HL-60 (cell line): ENCODE results near the gene IMMP2L.

Experiments
- GABPA ChIP-seq: IDR thresholded peaks from 2 replicates; pipeline ENCODE4 v1.6.1; 2012; ENCODE audit warnings: low read depth
- POLR2AphosphoS5 ChIP-seq: IDR thresholded peaks from 2 replicates; pipeline ENCODE4 v1.6.1; 2012; ENCODE audit warnings: low read depth
- SPI1 ChIP-seq: IDR thresholded peaks from 2 replicates; pipeline ENCODE4 v1.6.1; 2012; ENCODE audit warnings: low read depth, mild to moderate bottlenecking, borderline replicate concordance
- TF ChIP-seq, protein P1 (sequence below): IDR thresholded peaks from one replicate; pipeline ENCODE4 v1.5.1; 2011; ENCODE audit warnings: low read length, control low read depth, inconsistent platforms; ENCODE audit not compliant: insufficient read depth

DNA sequence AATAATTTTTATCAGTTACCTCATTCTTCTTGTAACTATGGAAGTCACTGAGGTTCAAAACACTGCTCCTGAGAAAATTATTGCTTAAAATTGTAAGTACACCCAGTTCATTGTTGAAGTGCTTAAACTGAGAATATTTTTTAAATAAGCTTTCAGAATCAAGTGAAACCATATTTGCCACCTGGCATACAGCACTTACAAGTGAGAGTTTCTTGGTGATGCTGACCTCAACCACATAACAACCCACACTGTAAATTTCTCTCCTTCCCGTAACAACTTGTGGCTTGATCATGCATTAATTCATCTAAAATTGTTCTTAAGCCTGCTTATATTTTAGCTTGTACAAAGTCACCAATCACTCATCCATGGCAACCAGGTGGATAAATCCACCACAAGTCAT, 34.0 kb downstream of the IMMP2L start:
- TF ChIP-seq, protein P1, sequence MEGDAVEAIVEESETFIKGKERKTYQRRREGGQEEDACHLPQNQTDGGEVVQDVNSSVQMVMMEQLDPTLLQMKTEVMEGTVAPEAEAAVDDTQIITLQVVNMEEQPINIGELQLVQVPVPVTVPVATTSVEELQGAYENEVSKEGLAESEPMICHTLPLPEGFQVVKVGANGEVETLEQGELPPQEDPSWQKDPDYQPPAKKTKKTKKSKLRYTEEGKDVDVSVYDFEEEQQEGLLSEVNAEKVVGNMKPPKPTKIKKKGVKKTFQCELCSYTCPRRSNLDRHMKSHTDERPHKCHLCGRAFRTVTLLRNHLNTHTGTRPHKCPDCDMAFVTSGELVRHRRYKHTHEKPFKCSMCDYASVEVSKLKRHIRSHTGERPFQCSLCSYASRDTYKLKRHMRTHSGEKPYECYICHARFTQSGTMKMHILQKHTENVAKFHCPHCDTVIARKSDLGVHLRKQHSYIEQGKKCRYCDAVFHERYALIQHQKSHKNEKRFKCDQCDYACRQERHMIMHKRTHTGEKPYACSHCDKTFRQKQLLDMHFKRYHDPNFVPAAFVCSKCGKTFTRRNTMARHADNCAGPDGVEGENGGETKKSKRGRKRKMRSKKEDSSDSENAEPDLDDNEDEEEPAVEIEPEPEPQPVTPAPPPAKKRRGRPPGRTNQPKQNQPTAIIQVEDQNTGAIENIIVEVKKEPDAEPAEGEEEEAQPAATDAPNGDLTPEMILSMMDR, result no peak
- TF ChIP-seq POLR2AphosphoS5 (no peak), GABPA (no peak), SPI1 (no peak)
